Hepatocyte (in vitro differentiated cells): ENCODE measurements around the gene TCN2. TPM values are rescaled to one million over a fixed set of nuclear protein-coding genes. Genes with fewer than 3 reads are reported as not detected.

Experiments used
- DNase-seq: peaks from one replicate; pipeline ENCODE4 v3.0.0-alpha.2; 2016; ENCODE audit warnings: low spot score
- H2AFZ ChIP-seq: fragments of 200-600 bp; sonication (generic); 2 replicates; pipeline ENCODE4 v1.6.0; 2016; ENCODE audit warnings: antibody characterized with exemption, mild to moderate bottlenecking
- H3K27ac ChIP-seq: fragments of 200-600 bp; sonication (generic); 2 replicates; pipeline ENCODE4 v1.5.1; 2016; ENCODE audit warnings: mild to moderate bottlenecking
- H3K27me3 ChIP-seq: fragments of 200-600 bp; sonication (generic); 2 replicates; pipeline ENCODE4 v1.6.1; 2016
- H3K36me3 ChIP-seq: fragments of 200-600 bp; sonication (generic); replicated peaks from 2 replicates; pipeline ENCODE4 v1.5.1; 2016; ENCODE audit warnings: low read depth; ENCODE audit not compliant: insufficient read depth
- H3K4me1 ChIP-seq: fragments of 200-600 bp; sonication (generic); 2 replicates; pipeline ENCODE4 v1.5.1; 2016; ENCODE audit warnings: mild to moderate bottlenecking, moderate library complexity; ENCODE audit not compliant: insufficient read depth
- H3K4me2 ChIP-seq: fragments of 200-600 bp; sonication (generic); 2 replicates; pipeline ENCODE4 v1.6.0; 2016
- H3K4me3 ChIP-seq: fragments of 200-600 bp; sonication (generic); 2 replicates; pipeline ENCODE4 v1.5.1; 2016; ENCODE audit warnings: mild to moderate bottlenecking
- H3K79me2 ChIP-seq: fragments of 200-600 bp; sonication (generic); 2 replicates; pipeline ENCODE4 v1.6.0; 2017; ENCODE audit warnings: mild to moderate bottlenecking
- H3K9me2 ChIP-seq: fragments of 200-600 bp; sonication (generic); replicated peaks from 2 replicates; pipeline ENCODE4 v1.6.0; 2017; ENCODE audit warnings: mild to moderate bottlenecking; ENCODE audit not compliant: insufficient read depth
- H3K9me3 ChIP-seq: fragments of 200-600 bp; sonication (generic); 2 replicates; pipeline ENCODE4 v1.5.1; 2016; ENCODE audit warnings: low read depth, mild to moderate bottlenecking
- H4K20me1 ChIP-seq: fragments of 200-600 bp; sonication (generic); 2 replicates; pipeline ENCODE4 v1.6.0; 2016; ENCODE audit warnings: mild to moderate bottlenecking; ENCODE audit not compliant: insufficient read depth, poor library complexity, severe bottlenecking
- CTCF ChIP-seq: fragments of 200-600 bp; sonication (generic); IDR thresholded peaks from 2 replicates; pipeline ENCODE4 v1.5.1; 2016; ENCODE audit warnings: antibody characterized with exemption, mild to moderate bottlenecking; ENCODE audit not compliant: poor library complexity
- EZH2 ChIP-seq: fragments of 200-600 bp; sonication (generic); IDR thresholded peaks from 2 replicates; pipeline ENCODE4 v1.6.1; 2016; ENCODE audit warnings: antibody characterized with exemption, mild to moderate bottlenecking, borderline replicate concordance
- EZH2phosphoT487 ChIP-seq: fragments of 200-600 bp; sonication (generic); IDR thresholded peaks from one replicate; pipeline ENCODE4 v1.6.1; 2018; ENCODE audit warnings: antibody characterized with exemption, mild to moderate bottlenecking, low read depth, moderate library complexity; ENCODE audit not compliant: unreplicated experiment, severe bottlenecking
- WGBS: methylation state at CpG from one replicate; pipeline ENCODE4 v1.1.6; 2016; ENCODE audit warnings: low lambda C conversion rate; ENCODE audit errors: missing lambda C conversion rate; 5-methylcytosine and 5-hydroxymethylcytosine counted together
- polyA plus RNA-seq: library from polyadenylated mRNA; unstranded; fragments of >200 nt; fragmentation: Nextera tagmentation; extraction: Ambion mirVana; gene quantifications from 2 replicates; pipeline ENCODE4 v1.2.1, GENCODE V29; 2016
- total RNA-seq: library from RNA; depleted of rRNA; stranded (reverse); fragments of >200 nt; gene quantifications from 2 replicates; pipeline ENCODE4 v1.2.3, GENCODE V29; 2014

Gene TCN2
- total and polyA plus RNA-seq, 2 experiments from 2014 or later, result 28.8 to 39.3 TPM

DNA sequence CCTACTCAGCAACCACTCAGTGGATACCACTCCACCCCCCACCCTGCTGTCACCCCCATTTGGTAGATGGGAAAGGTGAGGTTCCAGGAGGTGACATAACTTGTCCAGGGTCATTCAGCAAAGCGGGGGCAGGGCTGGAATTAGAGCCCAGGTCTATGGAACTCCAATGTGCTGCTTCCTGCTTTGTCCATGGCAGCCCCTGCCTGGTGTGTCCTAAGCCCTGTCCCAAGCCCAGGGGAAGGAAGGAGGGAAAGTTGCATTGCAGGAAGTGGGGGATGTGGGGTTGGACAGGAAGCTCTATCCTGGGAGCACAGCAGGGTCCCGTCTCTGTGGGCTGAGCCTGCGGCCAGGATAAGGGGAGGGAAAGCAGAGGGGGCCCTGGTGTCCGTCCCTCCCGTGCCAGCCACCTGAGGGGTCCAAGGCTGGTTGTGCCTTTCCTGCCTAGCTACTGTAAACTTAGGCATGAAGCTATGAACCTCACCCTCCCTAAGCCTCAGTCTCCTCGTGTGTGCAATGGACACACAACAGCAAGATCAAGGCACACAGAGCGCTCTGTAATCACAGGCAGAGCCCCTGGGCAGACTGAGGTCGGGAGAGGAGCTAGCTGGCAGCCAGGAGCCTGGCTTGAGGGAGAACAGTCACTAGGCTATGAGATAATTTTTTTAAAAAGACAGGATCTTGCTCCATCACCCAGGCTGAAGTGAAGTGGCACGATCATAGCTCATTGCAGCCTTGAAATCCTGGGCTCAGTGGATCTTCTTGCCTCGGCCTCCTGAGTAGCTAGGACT is 45.4 kb upstream of the TCN2 start:
- no peaks in the 10 kb centered on the region for H3K9me2 ChIP-seq
- 73% methylated on average over 10 of the region's 10 CpGs for WGBS
- H3K79me2 ChIP-seq, result no peaks in the 10 kb centered on the region
- no peaks in the 10 kb centered on the region for H3K36me3 ChIP-seq
- no peak overlapping the region for H3K4me3 ChIP-seq
- no peaks in the 10 kb centered on the region for H3K27me3 ChIP-seq
- DNase-seq, result no peak
- H4K20me1 ChIP-seq, result no peaks in the 10 kb centered on the region
- no peak for TF ChIP-seq EZH2
- H2AFZ ChIP-seq, result no peak overlapping the region
- peaks cover 7% of the 10 kb centered on the region for H3K4me1 ChIP-seq
- H3K9me3 ChIP-seq, result no peaks in the 10 kb centered on the region
- no peak overlapping the region for H3K27ac ChIP-seq
- no peak overlapping the region for H3K4me2 ChIP-seq

GRCh38 chr22:30562366-30562765 is 44.6 kb upstream of the TCN2 start:
- H3K9me3 ChIP-seq, result no peaks in the 10 kb centered on the region
- H3K27ac ChIP-seq, result no peak overlapping the region
- no peaks in the 10 kb centered on the region for H3K9me2 ChIP-seq
- H3K27me3 ChIP-seq, result no peaks in the 10 kb centered on the region
- H3K4me1 ChIP-seq, result peaks cover 7% of the 10 kb centered on the region
- no peak overlapping the region for H3K4me3 ChIP-seq
- 91% methylated on average over 6 of the region's 6 CpGs for WGBS
- no peaks in the 10 kb centered on the region for H3K36me3 ChIP-seq
- DNase-seq, result no peak
- H3K4me2 ChIP-seq, result no peak overlapping the region
- no peak overlapping the region for H2AFZ ChIP-seq
- TF ChIP-seq EZH2 (no peak), EZH2phosphoT487 (no peak), CTCF (no peak)
- no peaks in the 10 kb centered on the region for H3K79me2 ChIP-seq
- H4K20me1 ChIP-seq, result no peaks in the 10 kb centered on the region

DNA sequence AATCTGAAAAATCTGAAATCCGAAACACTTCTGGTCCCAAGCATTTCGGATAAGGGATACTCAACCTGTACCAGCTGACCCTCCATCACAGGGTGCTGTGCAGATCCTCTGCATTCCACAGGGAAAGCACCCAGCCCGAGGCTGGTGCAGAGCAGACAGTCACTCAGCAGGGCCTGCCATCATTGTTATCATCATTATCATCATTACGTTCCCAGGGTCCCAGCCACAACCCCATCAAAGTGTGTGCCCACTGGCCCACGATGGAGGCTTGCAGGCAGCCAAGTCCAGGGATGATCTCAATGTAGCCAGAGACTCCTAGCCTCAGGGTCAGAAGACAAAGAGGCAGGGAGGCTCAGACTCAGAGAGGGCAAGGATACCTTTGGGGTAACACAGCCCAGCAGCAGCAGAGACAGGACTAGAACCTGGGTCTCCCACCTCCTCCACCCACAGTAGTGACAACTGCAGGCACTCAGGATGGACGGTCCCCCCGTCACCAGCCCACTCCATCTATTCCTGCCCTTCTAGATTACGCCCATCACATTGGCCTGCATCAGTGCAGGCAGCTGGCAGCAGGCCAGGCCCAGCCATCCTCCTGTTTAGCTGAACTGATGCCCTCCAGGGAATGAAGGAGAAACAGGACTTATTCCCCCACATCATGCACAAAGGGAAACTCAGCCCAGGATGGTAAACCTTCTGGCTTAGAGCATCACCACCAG is 42.8 kb upstream of the TCN2 start:
- no peak for TF ChIP-seq EZH2
- no peak for TF ChIP-seq CTCF
- no peaks in the 10 kb centered on the region for H3K9me3 ChIP-seq
- no peaks in the 10 kb centered on the region for H3K27me3 ChIP-seq
- H2AFZ ChIP-seq, result no peak overlapping the region
- no peak overlapping the region for H3K4me3 ChIP-seq
- no peaks in the 10 kb centered on the region for H3K36me3 ChIP-seq
- no peaks in the 10 kb centered on the region for H3K79me2 ChIP-seq
- no peaks in the 10 kb centered on the region for H4K20me1 ChIP-seq
- no peak overlapping the region for H3K27ac ChIP-seq
- H3K4me1 ChIP-seq, result peaks cover 7% of the 10 kb centered on the region
- H3K4me2 ChIP-seq, result no peak overlapping the region
- H3K9me2 ChIP-seq, result no peaks in the 10 kb centered on the region
- no peak for DNase-seq
- 86% methylated on average over 8 of the region's 8 CpGs for WGBS

DNA sequence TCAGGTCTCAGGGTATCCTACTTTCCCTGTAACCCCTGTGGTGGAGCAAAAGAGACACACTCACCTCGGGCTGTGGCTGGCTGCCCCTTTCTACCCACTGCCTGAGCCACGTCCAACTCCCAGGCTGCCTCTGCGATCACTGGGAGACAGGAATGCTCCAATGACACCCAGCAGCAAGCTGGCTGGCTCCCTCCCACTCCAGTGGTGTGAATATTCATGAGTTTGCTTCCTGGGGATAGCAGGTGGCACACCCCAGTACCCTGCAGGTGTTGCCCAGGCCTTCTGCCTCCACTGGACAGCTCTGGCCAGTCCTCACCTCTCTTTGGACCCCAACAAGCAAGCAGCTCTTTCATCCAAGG is 42.2 kb upstream of the TCN2 start:
- Histone ChIP-seq H3K4me3 (no peak overlapping the region), H3K79me2 (no peaks in the 10 kb centered on the region), H4K20me1 (no peaks in the 10 kb centered on the region), H3K4me2 (no peak overlapping the region), H3K27ac (no peak overlapping the region), H2AFZ (no peak overlapping the region), H3K27me3 (no peaks in the 10 kb centered on the region), H3K9me2 (no peaks in the 10 kb centered on the region), H3K9me3 (no peaks in the 10 kb centered on the region), H3K36me3 (no peaks in the 10 kb centered on the region), H3K4me1 (peaks cover 7% of the 10 kb centered on the region)
- WGBS, result 53% methylated on average over 3 of the region's 3 CpGs
- TF ChIP-seq CTCF (no peak), EZH2 (no peak), EZH2phosphoT487 (no peak)
- no peak for DNase-seq
